Measurements from ENCODE around the gene TMEM154. TPM values are rescaled to one million over a fixed set of nuclear protein-coding genes. Genes with fewer than 3 reads are reported as not detected.

Gene TMEM154
- total and polyA plus RNA-seq, 5 experiments from 2014 or later, result 24.7 to 37.9 (median 30.8) TPM

DNA sequence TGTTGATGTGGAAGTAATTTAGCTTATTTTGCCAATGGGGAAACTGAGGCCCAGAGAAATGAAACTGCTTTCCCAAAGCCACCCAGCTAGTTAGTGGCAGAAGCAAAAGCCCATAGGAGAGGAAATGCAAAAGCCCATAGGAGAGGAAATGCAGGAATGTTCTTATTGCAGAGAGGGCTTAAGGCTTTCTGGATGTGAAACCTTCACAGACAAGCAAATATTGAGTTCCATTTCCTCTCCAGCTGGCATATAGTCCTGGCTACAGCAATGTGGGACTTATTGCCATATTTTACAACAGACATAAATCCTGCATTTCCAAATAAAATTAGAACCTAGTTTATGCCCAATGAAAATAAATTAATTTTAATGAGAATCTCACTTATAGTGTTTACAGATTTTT, 69.7 kb downstream of the TMEM154 start:
- Mint-ChIP-seq H3K4me1 (peaks cover 1 to 6% (median 4%) of the 10 kb centered on the region in 4 donors), H3K36me3 (peaks cover 0 to 3% (median 1%) of the 10 kb centered on the region in 3 donors), H3K4me3 (no peak overlapping the region), H3K27me3 (peaks cover 0 to 20% (median 18%) of the 10 kb centered on the region in 5 donors), H3K27ac (no peak overlapping the region), H3K9me3 (no peaks in the 10 kb centered on the region)
- DNase-seq (no peak), ATAC-seq (no peak)
- POLR2A ChIA-PET, result no interaction called here

DNA sequence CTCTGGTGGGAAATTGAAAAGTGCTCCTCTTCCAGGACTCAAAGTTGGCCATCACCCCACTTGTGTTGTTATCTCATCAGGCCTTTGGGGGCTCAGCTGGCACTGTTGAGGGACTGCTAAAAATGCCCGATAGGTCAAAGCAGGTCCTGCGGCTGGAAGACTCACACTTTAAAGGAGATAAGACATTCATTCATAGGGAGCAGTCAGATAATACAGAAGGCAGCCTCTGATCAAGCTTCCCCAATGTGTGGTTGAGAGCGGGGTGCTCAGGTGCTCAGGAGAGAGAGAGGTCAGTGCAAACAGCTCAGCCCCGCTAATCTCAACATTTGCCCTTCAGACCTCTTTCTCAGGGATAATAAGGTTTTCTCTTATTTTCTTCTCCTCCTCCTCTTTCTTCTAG, 70.3 kb downstream of the TMEM154 start:
- POLR2A ChIA-PET, result no interaction called here
- ATAC-seq, result no peak
- peaks cover 1 to 6% (median 4%) of the 10 kb centered on the region in 4 donors for H3K4me1 Mint-ChIP-seq
- H3K27ac Mint-ChIP-seq, result peak overlapping the region in 1 of 10 donors; percentile 8
- no peak for DNase-seq
- no peak overlapping the region for H3K4me3 Mint-ChIP-seq
- no peaks in the 10 kb centered on the region for H3K9me3 Mint-ChIP-seq
- peaks cover 0 to 13% (median 12%) of the 10 kb centered on the region in 5 donors for H3K27me3 Mint-ChIP-seq
- H3K36me3 Mint-ChIP-seq, result peaks cover 0 to 3% (median 0%) of the 10 kb centered on the region in 3 donors

DNA sequence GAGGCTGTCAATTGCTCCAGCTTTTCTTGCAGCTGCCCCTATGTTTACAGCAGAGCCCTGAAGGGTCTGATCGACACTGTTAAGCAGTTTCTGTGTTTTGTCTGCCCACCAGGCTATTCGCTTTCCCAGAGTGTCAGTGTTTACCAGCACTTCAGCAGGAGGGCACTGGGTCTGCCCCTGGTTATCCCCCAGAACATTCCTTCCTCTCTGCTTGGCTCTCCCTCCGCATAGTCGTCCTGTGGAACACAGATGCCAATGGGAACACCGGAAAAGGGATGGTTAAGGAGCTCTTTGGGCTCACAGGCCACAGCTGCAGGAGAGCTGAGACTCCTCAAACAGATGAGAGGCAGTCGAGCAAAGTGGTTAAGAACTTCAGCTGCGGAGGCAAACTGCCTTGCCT, 72.6 kb downstream of the TMEM154 start:
- DNase-seq, result no peak
- no peaks in the 10 kb centered on the region for H3K9me3 Mint-ChIP-seq
- H3K36me3 Mint-ChIP-seq, result no peaks in the 10 kb centered on the region
- POLR2A ChIA-PET, result no interaction called here
- H3K27me3 Mint-ChIP-seq, result peaks cover 0 to 2% (median 0%) of the 10 kb centered on the region in 5 donors
- H3K27ac Mint-ChIP-seq, result no peak overlapping the region
- H3K4me1 Mint-ChIP-seq, result peaks cover 1 to 6% (median 4%) of the 10 kb centered on the region in 4 donors
- no peak for ATAC-seq
- no peak overlapping the region for H3K4me3 Mint-ChIP-seq

DNA sequence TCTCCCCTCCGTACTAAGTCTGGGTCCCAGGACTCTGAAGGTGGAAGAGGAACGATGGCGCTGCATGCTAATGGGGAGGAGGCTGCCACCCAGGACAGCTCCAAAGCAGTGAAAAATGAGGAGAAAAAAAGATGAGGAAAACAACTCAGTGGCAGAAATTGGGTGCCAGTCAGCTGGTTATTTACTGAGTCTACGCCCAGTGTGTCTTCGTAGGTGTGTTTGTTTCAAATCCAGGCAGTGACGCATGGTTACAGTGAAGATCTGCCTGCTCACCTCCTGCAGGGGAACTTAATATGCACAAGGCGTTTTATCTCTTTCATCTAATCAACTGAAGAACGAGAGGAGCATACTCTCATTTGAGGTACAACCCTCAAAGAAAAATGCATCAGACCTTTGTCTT, 73.0 kb downstream of the TMEM154 start:
- no peaks in the 10 kb centered on the region for H3K36me3 Mint-ChIP-seq
- H3K27me3 Mint-ChIP-seq, result peaks cover 0 to 2% (median 0%) of the 10 kb centered on the region in 5 donors
- no peak overlapping the region for H3K4me3 Mint-ChIP-seq
- ATAC-seq (no peak), DNase-seq (no peak)
- H3K4me1 Mint-ChIP-seq, result peaks cover 1 to 6% (median 4%) of the 10 kb centered on the region in 4 donors
- H3K9me3 Mint-ChIP-seq, result no peaks in the 10 kb centered on the region
- no peak overlapping the region for H3K27ac Mint-ChIP-seq
- POLR2A ChIA-PET, result no interaction called here

DNA sequence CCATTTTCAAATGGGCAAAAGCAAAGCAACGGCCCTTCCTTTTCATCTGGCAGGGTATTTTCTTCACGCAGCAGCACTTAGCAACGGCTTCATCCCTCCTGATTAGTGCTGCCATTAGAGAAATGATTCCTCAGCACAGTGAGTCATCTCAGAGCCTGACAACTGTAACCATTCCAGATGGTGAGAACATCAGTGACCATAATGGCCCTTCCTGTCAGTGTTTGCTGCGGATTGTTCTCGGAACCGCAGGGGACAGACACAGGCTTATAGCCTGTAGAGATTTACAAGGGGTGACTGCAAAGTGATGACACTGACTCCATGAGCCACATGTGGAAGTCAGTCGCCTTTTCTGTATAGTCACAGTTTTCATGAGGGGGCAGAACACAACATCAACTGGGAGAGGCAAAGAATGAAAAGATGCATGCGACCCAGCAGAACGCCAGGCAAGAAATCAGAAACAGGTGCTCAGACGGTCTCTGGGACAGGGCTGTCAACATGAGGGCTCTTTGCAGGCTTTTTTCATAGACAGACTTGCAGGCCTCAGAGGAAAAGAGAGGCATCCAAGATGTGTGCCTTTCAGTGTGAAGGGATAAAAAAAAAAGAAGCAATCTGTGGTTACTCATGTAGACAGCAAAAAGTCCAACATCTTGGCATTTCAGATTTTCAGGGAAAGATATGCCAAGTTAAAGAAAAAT, 74.0 kb downstream of the TMEM154 start:
- Mint-ChIP-seq H3K4me3 (no peak overlapping the region), H3K9me3 (no peaks in the 10 kb centered on the region)
- POLR2A ChIA-PET, result no interaction called here

DNA sequence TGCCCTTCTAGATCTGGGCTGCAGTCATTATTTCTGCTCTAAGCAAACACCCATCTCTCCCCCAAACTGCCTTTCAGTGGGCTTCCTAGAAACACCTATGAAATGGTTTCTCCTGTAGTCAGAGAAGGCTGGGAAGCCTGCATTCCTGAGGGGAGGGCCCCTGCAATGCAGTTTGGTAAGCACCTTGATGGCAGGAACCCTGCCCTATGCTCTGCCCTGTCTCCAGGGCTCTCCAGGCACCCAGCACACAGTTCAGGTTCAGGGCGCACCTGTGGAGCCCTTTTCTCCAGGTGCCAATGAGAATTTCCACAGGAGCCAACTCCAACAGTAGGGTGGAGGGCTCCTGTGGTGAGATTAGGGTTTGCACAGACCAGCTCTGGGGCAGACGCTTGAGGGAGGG, 74.8 kb downstream of the TMEM154 start:
- no peaks in the 10 kb centered on the region for H3K9me3 Mint-ChIP-seq
- ATAC-seq, result no peak
- no peak overlapping the region for H3K27ac Mint-ChIP-seq
- H3K36me3 Mint-ChIP-seq, result no peaks in the 10 kb centered on the region
- POLR2A ChIA-PET, result no interaction called here
- peaks cover 0 to 2% (median 0%) of the 10 kb centered on the region in 5 donors for H3K27me3 Mint-ChIP-seq
- H3K4me1 Mint-ChIP-seq, result peaks cover 0 to 4% (median 1%) of the 10 kb centered on the region in 4 donors
- no peak for DNase-seq
- H3K4me3 Mint-ChIP-seq, result no peak overlapping the region

More for the DNA sequence above, 74.0 kb downstream of the TMEM154 start:
- Mint-ChIP-seq H3K27me3 (peaks cover 0 to 2% (median 0%) of the 10 kb centered on the region in 5 donors), H3K36me3 (no peaks in the 10 kb centered on the region), H3K4me1 (peaks cover 1 to 4% (median 2%) of the 10 kb centered on the region in 4 donors), H3K27ac (no peak overlapping the region)
- DNase-seq (no peak), ATAC-seq (no peak)

DNA sequence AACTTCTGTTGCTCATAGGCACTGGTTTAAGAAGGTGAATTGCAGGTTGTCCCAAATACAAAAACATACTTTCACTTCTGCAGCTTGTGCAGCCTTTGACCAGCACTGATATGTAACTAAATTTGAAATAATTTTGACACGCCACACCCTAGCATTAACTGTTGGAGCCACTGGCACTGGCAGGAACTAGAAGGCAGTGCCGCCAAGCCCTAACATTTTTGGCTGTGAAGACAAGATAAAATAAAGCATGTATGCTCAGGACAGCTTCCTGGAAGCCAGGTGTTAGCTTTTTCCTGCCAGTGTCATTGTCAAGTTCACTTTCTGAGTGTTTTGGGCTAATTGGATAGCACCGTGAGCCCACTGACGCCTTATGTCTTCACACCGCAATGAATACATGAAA, 78.6 kb downstream of the TMEM154 start:
- peaks cover 0 to 1% (median 0%) of the 10 kb centered on the region in 4 donors for H3K4me1 Mint-ChIP-seq
- no peak for DNase-seq
- peak overlapping the region in 1 of 10 donors; percentile 43 for H3K27ac Mint-ChIP-seq
- no peaks in the 10 kb centered on the region for H3K36me3 Mint-ChIP-seq
- no peak overlapping the region for H3K4me3 Mint-ChIP-seq
- H3K27me3 Mint-ChIP-seq, result peaks cover 0 to 2% (median 0%) of the 10 kb centered on the region in 5 donors
- H3K9me3 Mint-ChIP-seq, result no peaks in the 10 kb centered on the region
- POLR2A ChIA-PET, result no interaction called here
- no peak for ATAC-seq

DNA sequence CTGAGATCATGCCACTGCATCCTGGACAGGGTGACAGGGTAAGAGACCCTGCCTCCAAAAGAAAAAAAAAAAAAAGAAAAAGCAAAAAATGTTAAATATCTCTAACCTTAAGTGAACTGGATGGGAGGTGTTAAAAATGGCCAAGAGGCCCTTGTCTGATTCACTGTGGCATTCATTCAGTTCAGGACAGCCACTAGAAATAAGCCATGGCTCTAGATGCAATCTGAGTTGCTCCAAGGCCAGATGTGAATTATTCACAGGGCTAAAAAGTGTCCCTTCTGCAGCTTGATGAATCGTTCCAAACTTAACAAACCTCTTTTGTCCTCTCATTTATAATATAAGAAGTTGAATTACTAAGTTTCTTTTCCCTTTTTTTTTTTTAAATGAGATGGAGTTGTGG, 80.2 kb downstream of the TMEM154 start:
- H3K9me3 Mint-ChIP-seq, result no peaks in the 10 kb centered on the region
- DNase-seq (no peak), ATAC-seq (no peak)
- POLR2A ChIA-PET, result no interaction called here
- no peaks in the 10 kb centered on the region for H3K36me3 Mint-ChIP-seq
- H3K4me3 Mint-ChIP-seq, result no peak overlapping the region
- peaks cover 0 to 2% (median 0%) of the 10 kb centered on the region in 5 donors for H3K27me3 Mint-ChIP-seq
- H3K4me1 Mint-ChIP-seq, result peaks cover 0 to 1% (median 0%) of the 10 kb centered on the region in 4 donors
- H3K27ac Mint-ChIP-seq, result no peak overlapping the region

DNA sequence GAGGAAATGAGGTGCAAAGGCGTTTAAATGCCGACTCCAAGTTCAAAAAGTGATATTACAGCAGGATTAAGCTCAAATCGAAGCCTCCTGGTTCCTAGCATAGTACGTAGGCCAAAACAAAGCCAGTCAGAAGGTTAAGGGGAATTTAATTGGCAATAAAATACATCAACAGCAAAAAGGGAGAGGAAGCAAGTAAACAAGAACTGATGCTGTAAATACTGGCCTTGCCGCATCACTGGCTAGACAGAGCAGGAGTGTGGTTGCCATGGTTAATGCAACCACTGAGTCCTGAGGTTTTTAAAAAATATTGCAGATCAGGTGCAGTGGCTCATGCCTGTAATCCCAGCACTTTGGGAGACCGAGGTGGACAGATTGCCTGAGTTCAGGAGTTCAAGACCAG, 80.7 kb downstream of the TMEM154 start:
- POLR2A ChIA-PET, result no interaction called here
- DNase-seq, result no peak
- Mint-ChIP-seq H3K9me3 (no peaks in the 10 kb centered on the region), H3K4me1 (peaks cover 0 to 1% (median 0%) of the 10 kb centered on the region in 4 donors), H3K27ac (no peak overlapping the region), H3K4me3 (no peak overlapping the region), H3K27me3 (peaks cover 0 to 2% (median 0%) of the 10 kb centered on the region in 5 donors), H3K36me3 (no peaks in the 10 kb centered on the region)
- no peak for ATAC-seq

DNA sequence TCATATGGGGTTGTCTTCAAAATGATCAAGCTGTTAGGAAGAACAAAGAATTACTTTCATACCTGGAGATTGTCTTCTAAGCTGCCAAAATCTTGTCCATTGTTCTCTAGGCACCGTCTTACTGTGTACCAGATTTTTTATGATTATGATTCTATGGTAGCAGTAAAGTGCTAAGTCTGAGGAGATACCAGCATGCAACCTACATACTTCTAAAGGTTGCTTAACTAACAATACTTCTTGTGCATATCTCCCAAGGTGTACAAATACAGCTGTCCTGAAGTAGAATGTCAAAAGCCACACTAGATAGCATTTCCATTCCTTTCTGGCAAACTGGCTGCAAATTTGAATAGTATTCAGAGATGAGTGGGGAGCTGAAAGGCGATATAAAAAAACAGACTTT, 81.3 kb downstream of the TMEM154 start:
- POLR2A ChIA-PET, result no interaction called here
- H3K4me1 Mint-ChIP-seq, result peaks cover 0 to 1% (median 0%) of the 10 kb centered on the region in 4 donors
- no peaks in the 10 kb centered on the region for H3K36me3 Mint-ChIP-seq
- no peaks in the 10 kb centered on the region for H3K9me3 Mint-ChIP-seq
- no peak overlapping the region for H3K27ac Mint-ChIP-seq
- DNase-seq, result no peak
- peaks cover 0 to 2% (median 0%) of the 10 kb centered on the region in 5 donors for H3K27me3 Mint-ChIP-seq
- no peak for ATAC-seq
- no peak overlapping the region for H3K4me3 Mint-ChIP-seq

DNA sequence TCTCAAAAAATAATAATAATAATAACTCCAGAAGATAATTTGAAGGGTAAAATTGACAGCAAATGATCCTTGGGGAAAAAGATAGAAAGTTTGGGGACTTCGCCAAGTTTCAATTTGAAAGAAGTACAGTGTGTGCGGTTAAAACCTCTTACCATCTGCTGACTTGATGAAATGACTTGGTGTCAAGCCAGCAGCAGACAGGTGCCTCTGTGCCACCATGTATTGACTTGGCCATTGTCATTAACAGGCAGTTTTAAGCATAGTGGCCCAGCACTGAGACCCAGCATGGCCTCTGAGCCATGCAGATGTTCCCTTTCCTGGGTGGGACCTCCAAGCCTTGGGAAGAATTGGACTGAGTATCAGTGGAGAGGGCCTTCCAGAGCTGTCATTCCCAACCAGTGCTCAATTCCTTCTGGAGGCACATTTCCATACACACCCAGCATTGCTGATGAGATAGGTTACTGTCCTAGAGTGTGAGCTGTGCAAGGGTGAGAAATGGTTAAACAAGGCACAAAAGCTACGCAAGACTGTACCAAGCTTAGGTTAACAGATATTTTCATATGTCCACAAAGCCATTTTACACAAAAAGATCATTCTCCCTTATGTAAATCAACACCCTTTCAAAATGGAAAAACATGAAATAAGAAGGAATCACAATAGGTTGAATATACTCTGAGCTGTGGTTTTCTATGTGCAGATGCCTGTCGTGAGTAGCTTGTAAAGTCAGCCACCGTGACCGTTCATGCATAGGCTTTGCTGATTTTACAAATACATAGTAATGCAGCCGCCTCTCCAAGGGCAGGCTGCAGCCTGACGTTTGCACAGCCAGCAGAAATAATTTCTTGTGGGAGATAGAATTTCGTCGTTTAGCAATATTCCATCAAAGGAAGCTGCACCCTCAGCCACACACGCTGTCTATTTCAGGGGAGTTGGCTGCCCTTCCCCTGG, 84.5 kb downstream of the TMEM154 start:
- no peak overlapping the region for H3K27ac Mint-ChIP-seq
- ATAC-seq (no peak), DNase-seq (no peak)
- POLR2A ChIA-PET, result interaction anchor here (1.0 kb wide), 1 partner anchor 59 kb away, joined by 3 read pairs; no protein-coding TSS in a partner anchor
- H3K4me3 Mint-ChIP-seq, result no peak overlapping the region
- peaks cover 0 to 16% (median 4%) of the 10 kb centered on the region in 5 donors for H3K27me3 Mint-ChIP-seq
- no peaks in the 10 kb centered on the region for H3K36me3 Mint-ChIP-seq
- H3K9me3 Mint-ChIP-seq, result no peaks in the 10 kb centered on the region
- peaks cover 2 to 13% (median 6%) of the 10 kb centered on the region in 4 donors for H3K4me1 Mint-ChIP-seq

DNA sequence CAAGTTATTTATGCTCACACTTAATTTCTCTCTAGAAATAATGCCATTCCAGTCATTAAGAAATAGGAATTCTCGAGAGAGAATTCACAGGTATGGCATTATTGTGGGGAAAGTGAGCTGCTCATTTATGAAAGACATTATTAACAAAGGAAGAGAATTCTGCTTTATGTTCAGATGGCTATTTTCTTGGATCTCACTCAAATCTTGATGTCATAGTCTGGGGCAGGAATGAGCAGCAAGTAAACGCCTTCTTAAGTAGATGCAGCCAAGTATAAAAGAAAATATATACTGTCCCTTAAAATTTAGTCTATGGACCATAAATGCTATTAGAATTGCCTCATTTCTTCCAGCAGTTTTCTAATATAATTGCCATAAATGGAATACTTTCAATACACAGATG, 85.7 kb downstream of the TMEM154 start:
- POLR2A ChIA-PET, result no interaction called here

DNA sequence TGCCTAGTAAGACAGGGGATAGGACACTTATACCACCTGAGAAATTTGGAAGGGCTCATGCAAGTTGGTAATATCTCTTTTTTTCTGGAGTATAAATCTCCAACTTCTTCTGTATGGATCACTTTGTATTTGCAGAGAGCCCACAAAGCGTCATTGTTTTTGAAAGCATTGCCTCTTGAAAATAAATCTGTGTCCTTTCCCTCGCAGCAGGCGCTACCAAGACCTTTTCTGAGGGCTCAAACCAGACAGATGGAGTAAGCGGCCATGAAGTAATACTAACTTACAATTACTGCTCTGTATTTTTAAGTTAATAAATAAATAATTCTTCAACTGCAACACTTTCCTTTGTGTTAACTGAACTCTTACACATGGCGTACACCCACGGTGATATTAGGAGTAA, 87.9 kb downstream of the TMEM154 start:
- Mint-ChIP-seq H3K36me3 (peaks cover 0 to 5% (median 2%) of the 10 kb centered on the region in 3 donors), H3K27me3 (peaks cover 5 to 29% (median 10%) of the 10 kb centered on the region in 5 donors), H3K27ac (no peak overlapping the region), H3K4me3 (peak overlapping the region in 6 of 10 donors; percentile 26 to 61 (median 46)), H3K4me1 (peaks cover 2 to 13% (median 5%) of the 10 kb centered on the region in 4 donors), H3K9me3 (peaks cover 0 to 3% (median 1%) of the 10 kb centered on the region in 9 donors)
- ATAC-seq (no peak), DNase-seq (no peak)
- POLR2A ChIA-PET, result no interaction called here

More for the DNA sequence above, 85.7 kb downstream of the TMEM154 start:
- Mint-ChIP-seq H3K27me3 (peaks cover 3 to 19% (median 8%) of the 10 kb centered on the region in 5 donors), H3K36me3 (no peaks in the 10 kb centered on the region), H3K4me3 (no peak overlapping the region), H3K27ac (no peak overlapping the region), H3K9me3 (no peaks in the 10 kb centered on the region), H3K4me1 (peaks cover 2 to 13% (median 5%) of the 10 kb centered on the region in 4 donors)
- ATAC-seq (no peak), DNase-seq (no peak)

Measured in naive thymus-derived CD8-positive, alpha-beta T cell (primary cell).